Measurements from ENCODE around the gene LIMCH1.

Gene LIMCH1

GRCh38 chr4:41744572-41745291 lies 206.8 kb downstream of the LIMCH1 start:
- DNase-seq, result no peak

GRCh38 chr4:41745292-41746024 lies 207.5 kb downstream of the LIMCH1 start:
- no peak for DNase-seq

- DNase-seq, result no peak
These were observed 208.1 kb downstream of the LIMCH1 start for GRCh38 chr4:41746025-41746439.

- DNase-seq, result no peak
These were observed 208.7 kb downstream of the LIMCH1 start for GRCh38 chr4:41746440-41747229.

GRCh38 chr4:41747230-41748055 lies 209.5 kb downstream of the LIMCH1 start:
- DNase-seq, result no peak

- no peak for DNase-seq
These were observed 210.2 kb downstream of the LIMCH1 start for GRCh38 chr4:41748074-41748570.

- DNase-seq, result no peak
These were observed 210.9 kb downstream of the LIMCH1 start, which contains the start of gene PHOX2B for GRCh38 chr4:41748571-41749475. Gene PHOX2B, minus strand, starts transcription at chr4:41748725. Its CDS starts 115 bp downstream, at chr4:41748610.

- no peak for DNase-seq
These were observed 211.7 kb downstream of the LIMCH1 start for GRCh38 chr4:41749631-41750039.

Measured in CD4-positive, alpha-beta T cell treated with Interleukin-1 beta for 1 hour (primary cell).